ENCODE results near the gene ACAA1. TPM values are rescaled to one million over a fixed set of nuclear protein-coding genes. Genes with fewer than 3 reads are reported as not detected.

ACAA1 gene
- total and polyA plus RNA-seq, 2 of the 13 experiments (the other 11 are each of a cell fraction or from before 2014, with no cell fraction given): 60.8 to 188 TPM

DNA sequence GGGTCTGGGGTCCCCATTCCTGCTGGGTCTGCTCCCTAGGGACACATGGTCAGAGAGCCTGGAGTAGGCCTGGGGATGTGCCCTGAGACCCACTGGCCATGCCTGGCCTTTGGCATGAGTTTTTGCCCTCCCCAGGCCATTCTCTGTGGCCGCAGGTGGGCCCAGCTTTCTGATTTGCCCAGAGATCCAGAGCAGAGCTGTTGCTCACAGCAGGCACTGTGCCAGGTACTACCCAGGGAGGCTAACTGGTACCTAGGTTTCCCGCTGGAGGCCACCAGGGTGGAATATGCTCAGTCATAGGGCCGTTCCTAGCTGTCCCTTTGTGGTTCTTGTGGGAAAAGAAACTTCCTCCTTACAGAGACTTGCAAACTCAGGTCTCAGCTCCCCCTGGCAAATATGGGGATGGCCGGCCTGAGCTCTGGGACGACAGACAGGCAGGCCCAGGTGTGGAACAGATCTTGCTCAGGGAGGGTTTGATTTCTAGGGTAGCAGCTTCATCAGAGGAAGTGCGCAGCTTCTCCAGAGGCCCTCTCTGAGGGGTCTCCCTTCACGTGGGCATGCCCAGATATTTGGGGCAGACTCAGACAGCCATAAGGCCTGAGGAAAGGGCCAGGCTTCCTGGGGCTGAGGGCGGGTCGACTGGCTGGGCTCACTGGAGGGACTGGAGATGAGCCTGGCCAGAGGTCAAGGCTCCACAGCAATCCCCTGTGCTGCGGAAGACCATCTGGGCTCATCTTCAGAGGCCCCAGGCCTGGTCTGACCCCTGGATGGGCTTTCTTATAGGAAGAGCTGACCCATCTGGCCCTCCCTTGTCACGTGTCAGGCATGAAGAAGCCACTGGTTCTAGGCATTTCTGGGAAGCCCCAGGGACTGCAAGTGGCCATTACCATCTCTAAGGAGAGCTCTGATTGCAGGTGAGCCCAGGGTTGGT is 28.0 kb downstream of the ACAA1 start:
- no TSS peak for BruUV-seq (replicated peaks)

More for the DNA sequence above, 28.0 kb downstream of the ACAA1 start:
- WGBS (ENCODE audit: low lambda C conversion rate): 41% methylated on average over 3 of the region's 11 CpGs
- peaks cover 6 to 34% of the 10 kb centered on the region in 2 experiments; a peak in 4 of 5 replicates for H3K27me3 ChIP-seq (ENCODE audit: control insufficient read depth in 1 of 2, insufficient read depth in 2 of 2, low read length in 2 of 2)
- no peak overlapping the region for H3K4me2 ChIP-seq (ENCODE audit: low read depth, low read length)
- no peak overlapping the region for H2AFZ ChIP-seq (ENCODE audit: low read length)
- intact Hi-C loops (cut with micrococcal nuclease; ENCODE audit: unreplicated experiment): no loop called here
- H3K9me3 ChIP-seq (ENCODE audit: low read length): no peaks in the 10 kb centered on the region
- no peaks in the 10 kb centered on the region for H3K36me3 ChIP-seq (replicated peaks in 1 of 2; ENCODE audit: control insufficient read depth in 1 of 2, insufficient read depth in 2 of 2, low read length in 2 of 2)
- in situ Hi-C loops (cut with HindIII; ENCODE audit: extremely low pct_ligation_motif_present, low pct_unique_long_range_greater_than_20kb): no loop called here
- no peak overlapping the region for H3K4me3 ChIP-seq (replicated peaks in 1 of 3; ENCODE audit: insufficient read depth in 1 of 3, low read depth in 2 of 3, low read length in 3 of 3)
- no peaks in the 10 kb centered on the region for H3K79me2 ChIP-seq (ENCODE audit: insufficient read depth, low read length)
- ChIA-PET POLR2A (interaction anchor here (1.4 to 2.2 kb wide), 2 partner anchors 11 to 28 kb away, joined by 4 to 5 read pairs; partner anchors contain the start of gene ACAA1), CTCF (ENCODE audit: low intra/inter-chr PET ratio, low total read pairs) (no interaction called here)
- no peak for TF ChIP-seq CHD4 (IDR thresholded peaks at IDR 0.05; ENCODE audit: borderline replicate concordance, low read length)
- no peak for TF ChIP-seq ZNF598 (CRISPR knock-in tag; IDR thresholded peaks at IDR 0.05; ENCODE audit: borderline replicate concordance)
- TF ChIP-seq, protein P1, sequence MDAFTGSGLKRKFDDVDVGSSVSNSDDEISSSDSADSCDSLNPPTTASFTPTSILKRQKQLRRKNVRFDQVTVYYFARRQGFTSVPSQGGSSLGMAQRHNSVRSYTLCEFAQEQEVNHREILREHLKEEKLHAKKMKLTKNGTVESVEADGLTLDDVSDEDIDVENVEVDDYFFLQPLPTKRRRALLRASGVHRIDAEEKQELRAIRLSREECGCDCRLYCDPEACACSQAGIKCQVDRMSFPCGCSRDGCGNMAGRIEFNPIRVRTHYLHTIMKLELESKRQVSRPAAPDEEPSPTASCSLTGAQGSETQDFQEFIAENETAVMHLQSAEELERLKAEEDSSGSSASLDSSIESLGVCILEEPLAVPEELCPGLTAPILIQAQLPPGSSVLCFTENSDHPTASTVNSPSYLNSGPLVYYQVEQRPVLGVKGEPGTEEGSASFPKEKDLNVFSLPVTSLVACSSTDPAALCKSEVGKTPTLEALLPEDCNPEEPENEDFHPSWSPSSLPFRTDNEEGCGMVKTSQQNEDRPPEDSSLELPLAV (CRISPR knock-in tag; conservative IDR thresholded peaks at IDR 0.05; ENCODE audit: low read depth): no peak
- no peak for TF ChIP-seq PLRG1 (conservative IDR thresholded peaks at IDR 0.05)
- TF ChIP-seq ZNF451 (CRISPR knock-in tag; IDR thresholded peaks at IDR 0.05): no peak
- no peak for TF ChIP-seq RFX1 (IDR thresholded peaks at IDR 0.05)
- TF ChIP-seq, protein P2, sequence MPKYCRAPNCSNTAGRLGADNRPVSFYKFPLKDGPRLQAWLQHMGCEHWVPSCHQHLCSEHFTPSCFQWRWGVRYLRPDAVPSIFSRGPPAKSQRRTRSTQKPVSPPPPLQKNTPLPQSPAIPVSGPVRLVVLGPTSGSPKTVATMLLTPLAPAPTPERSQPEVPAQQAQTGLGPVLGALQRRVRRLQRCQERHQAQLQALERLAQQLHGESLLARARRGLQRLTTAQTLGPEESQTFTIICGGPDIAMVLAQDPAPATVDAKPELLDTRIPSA (CRISPR knock-in tag; IDR thresholded peaks at IDR 0.05; ENCODE audit: borderline replicate concordance): no peak
- no peak for TF ChIP-seq NFE2 (CRISPR knock-in tag; IDR thresholded peaks at IDR 0.05)
- TF ChIP-seq ZNF713 (CRISPR knock-in tag; IDR thresholded peaks at IDR 0.05): no peak
- TF ChIP-seq NCOR1 (IDR thresholded peaks at IDR 0.05; ENCODE audit: borderline replicate concordance, low read length): no peak
- TF ChIP-seq, protein P3, sequence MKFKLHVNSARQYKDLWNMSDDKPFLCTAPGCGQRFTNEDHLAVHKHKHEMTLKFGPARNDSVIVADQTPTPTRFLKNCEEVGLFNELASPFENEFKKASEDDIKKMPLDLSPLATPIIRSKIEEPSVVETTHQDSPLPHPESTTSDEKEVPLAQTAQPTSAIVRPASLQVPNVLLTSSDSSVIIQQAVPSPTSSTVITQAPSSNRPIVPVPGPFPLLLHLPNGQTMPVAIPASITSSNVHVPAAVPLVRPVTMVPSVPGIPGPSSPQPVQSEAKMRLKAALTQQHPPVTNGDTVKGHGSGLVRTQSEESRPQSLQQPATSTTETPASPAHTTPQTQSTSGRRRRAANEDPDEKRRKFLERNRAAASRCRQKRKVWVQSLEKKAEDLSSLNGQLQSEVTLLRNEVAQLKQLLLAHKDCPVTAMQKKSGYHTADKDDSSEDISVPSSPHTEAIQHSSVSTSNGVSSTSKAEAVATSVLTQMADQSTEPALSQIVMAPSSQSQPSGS (CRISPR knock-in tag; IDR thresholded peaks at IDR 0.05): no peak
- ATAC-seq: no peak
- no peaks in the 10 kb centered on the region for H3K4me1 ChIP-seq (ENCODE audit: insufficient read depth, low read length)
- no peak overlapping the region for H3K27ac ChIP-seq (ENCODE audit: extremely low read length, insufficient read depth, low read length)
- H3K9ac ChIP-seq (ENCODE audit: insufficient read depth, low read depth, low read length): no peak overlapping the region
- no peak for DNase-seq (ENCODE audit: low spot score)
- H4K20me1 ChIP-seq (ENCODE audit: insufficient read depth, low read length): no peaks in the 10 kb centered on the region
- FAIRE-seq: no peak
